PC-3 (cell line): ENCODE data around the gene MRPS12. TPM values are rescaled to one million over a fixed set of nuclear protein-coding genes. Genes with fewer than 3 reads are reported as not detected.

Experiments
- ATAC-seq: fragments of 200-7000 bp; cut with Tn5 transposase; 2 replicates; pipeline ENCODE4 v1.9.1; 2020; ENCODE audit warnings: mild to moderate bottlenecking, moderate library complexity
- BruUV-seq: library from RNA; stranded (reverse); fragments of 400-500 nt; replicated peaks from 2 replicates; lab custom pipeline; 2021; lab: Mats Ljungman, UMichigan
- CTCF ChIA-PET: fragments of 300-600 bp; sonication (Branson Sonifier 250); formaldehyde crosslinking; loops from one replicate; lab custom pipeline; 2022; ENCODE audit warnings: antibody characterized with exemption; lab: Charles Lee
- POLR2A ChIA-PET: fragments of 300-600 bp; sonication (Branson Sonifier 250); formaldehyde crosslinking; loops from one replicate; lab custom pipeline; 2022; ENCODE audit warnings: antibody characterized with exemption; ENCODE audit not compliant: unreplicated experiment; lab: Charles Lee
- DNase-seq: peaks from one replicate; pipeline ENCODE4 v3.0.0-alpha.2; 2015
- H2AFZ ChIP-seq: fragments of 300-600 bp; sonication (generic); 2 replicates; pipeline ENCODE4 v1.6.0; 2016; ENCODE audit warnings: antibody characterized with exemption, low read length
- H3F3A ChIP-seq: fragments of 300-600 bp; sonication (generic); one replicate; pipeline ENCODE4 v1.6.0; 2017; ENCODE audit warnings: antibody characterized with exemption, low read length, control low read depth, mild to moderate bottlenecking; ENCODE audit not compliant: unreplicated experiment
- H3K27ac ChIP-seq: fragments of 300-600 bp; sonication (generic); 2 replicates; pipeline ENCODE4 v1.5.1; 2016; ENCODE audit warnings: mild to moderate bottlenecking, low read length
- H3K27me3 ChIP-seq: fragments of 300-600 bp; sonication (generic); 2 replicates; pipeline ENCODE4 v1.6.1; 2016; ENCODE audit warnings: low read length, mixed read lengths
- H3K36me3 ChIP-seq: fragments of 300-600 bp; sonication (generic); 2 replicates; pipeline ENCODE4 v1.6.1; 2016; ENCODE audit warnings: low read depth, mixed run types, low read length, mixed read lengths
- H3K4me1 ChIP-seq: fragments of 300-600 bp; sonication (generic); 2 replicates; pipeline ENCODE4 v1.5.1; 2016; ENCODE audit warnings: low read length; ENCODE audit not compliant: insufficient read depth
- H3K4me2 ChIP-seq: fragments of 300-600 bp; sonication (generic); 2 replicates; pipeline ENCODE4 v1.6.0; 2016; ENCODE audit warnings: low read length
- H3K4me3 ChIP-seq: fragments of 300-600 bp; sonication (generic); 2 replicates; pipeline ENCODE4 v1.5.1; 2016; ENCODE audit warnings: mild to moderate bottlenecking, low read length, mixed read lengths
- H3K79me2 ChIP-seq: fragments of 300-600 bp; sonication (generic); 2 replicates; pipeline ENCODE4 v1.6.1; 2017; ENCODE audit warnings: low read length, mixed read lengths
- H3K9ac ChIP-seq: fragments of 300-600 bp; sonication (generic); 2 replicates; pipeline ENCODE4 v1.6.0; 2016; ENCODE audit warnings: mild to moderate bottlenecking, low read length
- H3K9me2 ChIP-seq: fragments of 300-600 bp; sonication (generic); replicated peaks from 2 replicates; pipeline ENCODE4 v1.6.1; 2016; ENCODE audit warnings: mixed run types, low read length, mixed read lengths
- H3K9me3 ChIP-seq: fragments of 300-600 bp; sonication (generic); 2 replicates; pipeline ENCODE4 v1.6.1; 2016; ENCODE audit warnings: low read length, mixed read lengths
- H4K20me1 ChIP-seq: fragments of 300-600 bp; sonication (generic); 2 replicates; pipeline ENCODE4 v1.6.1; 2016; ENCODE audit warnings: low read length, mixed read lengths
- CTCF ChIP-seq: fragments of 300-600 bp; sonication (generic); conservative IDR thresholded peaks from 2 replicates; pipeline ENCODE4 v1.5.1; 2017; ENCODE audit warnings: antibody characterized with exemption, low read depth, mild to moderate bottlenecking, low read length
- EZH2 ChIP-seq: fragments of 300-600 bp; sonication (generic); IDR thresholded peaks from one replicate; pipeline ENCODE4 v1.6.1; 2017; ENCODE audit warnings: antibody characterized with exemption, mild to moderate bottlenecking, low read length; ENCODE audit not compliant: unreplicated experiment
- EZH2phosphoT487 ChIP-seq: fragments of 300-600 bp; sonication (generic); IDR thresholded peaks from 2 replicates; pipeline ENCODE4 v1.6.1; 2018; ENCODE audit warnings: mild to moderate bottlenecking, antibody characterized with exemption, low read length, borderline replicate concordance
- intact Hi-C: fragments of 100-400 bp; cut with micrococcal nuclease; formaldehyde crosslinking; loops from 2 replicates; pipeline ENCODE4 v1.9.0; 2023
- total RNA-seq: library from RNA; depleted of rRNA; stranded (reverse); fragments of >200 nt; gene quantifications from 2 replicates; pipeline ENCODE4 v1.2.3, GENCODE V29; 2014

The MRPS12 gene
- total RNA-seq, 1 experiment from 2014 or later: 156 TPM

- Histone ChIP-seq H3K9me2 (no peaks in the 10 kb centered on the region), H3K4me2 (no peak overlapping the region), H3K36me3 (no peaks in the 10 kb centered on the region), H3K9ac (no peak overlapping the region), H3K79me2 (no peaks in the 10 kb centered on the region), H4K20me1 (no peaks in the 10 kb centered on the region), H3K4me1 (no peaks in the 10 kb centered on the region), H3F3A (no peaks in the 10 kb centered on the region), H3K27me3 (no peaks in the 10 kb centered on the region), H2AFZ (no peak overlapping the region), H3K27ac (no peak overlapping the region), H3K9me3 (no peaks in the 10 kb centered on the region), H3K4me3 (no peak overlapping the region)
- POLR2A ChIA-PET: no interaction called here
- no peak for ATAC-seq
- CTCF ChIA-PET: interaction anchor here (0.6 kb wide), 1 partner anchor 800 kb away, joined by 4 read pairs; no protein-coding TSS in a partner anchor
- intact Hi-C loops: no loop called here
- peak; percentile 3 for DNase-seq
- no TSS peak for BruUV-seq
- no peak for TF ChIP-seq CTCF
- TF ChIP-seq EZH2: no peak
- TF ChIP-seq EZH2phosphoT487: no peak
Observed at GRCh38 chr19:38971672-38972071, 40.9 kb downstream of the MRPS12 start.

- POLR2A ChIA-PET: no interaction called here
- Histone ChIP-seq H3K4me2 (no peak overlapping the region), H3K4me3 (no peak overlapping the region), H2AFZ (no peak overlapping the region), H3K9ac (no peak overlapping the region), H3K36me3 (no peaks in the 10 kb centered on the region), H3K27me3 (no peaks in the 10 kb centered on the region), H3K27ac (no peak overlapping the region), H3K9me2 (no peaks in the 10 kb centered on the region), H3K4me1 (no peaks in the 10 kb centered on the region), H3K9me3 (no peaks in the 10 kb centered on the region), H3F3A (no peaks in the 10 kb centered on the region), H3K79me2 (no peaks in the 10 kb centered on the region), H4K20me1 (no peaks in the 10 kb centered on the region)
- CTCF ChIA-PET: no interaction called here
- intact Hi-C loops: no loop called here
- ATAC-seq: no peak
- BruUV-seq: no TSS peak
- DNase-seq: no peak
- TF ChIP-seq CTCF (no peak), EZH2 (no peak), EZH2phosphoT487 (no peak)
Observed at GRCh38 chr19:38974624-38975213, 44.0 kb downstream of the MRPS12 start.

- Histone ChIP-seq H3K9ac (no peak within 1 kb of the TSS), H3K36me3 (no peaks in the 10 kb centered on the region), H2AFZ (no peak within 1 kb of the TSS), H4K20me1 (no peaks in the 10 kb centered on the region), H3K4me2 (no peak within 1 kb of the TSS), H3K9me3 (no peaks in the 10 kb centered on the region), H3K79me2 (no peaks in the 10 kb centered on the region), H3K9me2 (no peaks in the 10 kb centered on the region), H3F3A (no peaks in the 10 kb centered on the region), H3K27me3 (no peaks in the 10 kb centered on the region), H3K27ac (no peak within 1 kb of the TSS), H3K4me3 (no peak within 1 kb of the TSS), H3K4me1 (no peaks in the 10 kb centered on the region)
- no peak for ATAC-seq
- TF ChIP-seq EZH2: no peak
- no peak for TF ChIP-seq CTCF
- no peak for TF ChIP-seq EZH2phosphoT487
- no TSS peak for BruUV-seq
- ChIA-PET CTCF (no interaction called here), POLR2A (no interaction called here)
- intact Hi-C loops: no loop called here
- no peak for DNase-seq
Observed at GRCh38 chr19:38975214-38975860, 44.6 kb downstream of the MRPS12 start, which contains the start of gene FBXO17. FBXO17 (minus strand) TSS chr19:38975742; CDS start chr19:38950319, 25,423 bp downstream.
